ENCODE results near the gene LPCAT1.

GRCh38 chr5:1510631-1511030 is 13.1 kb downstream of the LPCAT1 start:
- TF ChIP-seq CTCF (IDR thresholded peaks at IDR 0.05) (no peak), EP300 (IDR thresholded peaks at IDR 0.05) (no peak), POLR2A (IDR thresholded peaks at IDR 0.05) (no peak)

Data from tibial nerve (tissue), 4 donors.